Stimulated activated CD4-positive, alpha-beta T cell treated with anti-CD3 and anti-CD28 coated beads, Interleukin-4, amount 100 ng/mL, for 4 hours (primary cell): Measurements from ENCODE around the gene TACC3.

Experiments
- DNase-seq, 2 experiments: peaks; one replicate each; pipeline ENCODE4 v3.0.0-alpha.2; 2020

TACC3 gene

GRCh38 chr4:1762264-1763010, 41.1 kb downstream of the TACC3 start:
- no peak for DNase-seq

- no peak for DNase-seq
Measured at GRCh38 chr4:1763070-1763549, 41.8 kb downstream of the TACC3 start.

- DNase-seq: no peak
Measured at GRCh38 chr4:1763550-1764080, 42.3 kb downstream of the TACC3 start.

GRCh38 chr4:1764670-1765069, 43.3 kb downstream of the TACC3 start:
- no peak for DNase-seq

GRCh38 chr4:1765409-1766072, 44.2 kb downstream of the TACC3 start:
- no peak for DNase-seq

GRCh38 chr4:1766106-1767060, 45.1 kb downstream of the TACC3 start:
- no peak for DNase-seq

- DNase-seq: no peak
Measured at GRCh38 chr4:1767061-1767769, 45.9 kb downstream of the TACC3 start.

GRCh38 chr4:1767770-1768366, 46.5 kb downstream of the TACC3 start:
- peak in 1 of 2 experiments; percentile 31 for DNase-seq

- no peak for DNase-seq
Measured at GRCh38 chr4:1768367-1769034, 47.2 kb downstream of the TACC3 start.

GRCh38 chr4:1769692-1770091, 48.4 kb downstream of the TACC3 start:
- no peak for DNase-seq

- no peak for DNase-seq
Measured at GRCh38 chr4:1770245-1770644, 48.9 kb downstream of the TACC3 start.

GRCh38 chr4:1770791-1771231, 49.5 kb downstream of the TACC3 start:
- no peak for DNase-seq

- no peak for DNase-seq
Measured at GRCh38 chr4:1771555-1772305, 50.4 kb downstream of the TACC3 start.

GRCh38 chr4:1772853-1773538, 51.7 kb downstream of the TACC3 start:
- no peak for DNase-seq

- no peak for DNase-seq
Measured at GRCh38 chr4:1773754-1774153, 52.4 kb downstream of the TACC3 start.

- no peak for DNase-seq
Measured at GRCh38 chr4:1775731-1776500, 54.6 kb downstream of the TACC3 start.

GRCh38 chr4:1776521-1777161, 55.3 kb downstream of the TACC3 start:
- no peak for DNase-seq
